ENCODE data around the gene CREB5. TPM values are rescaled to one million over a fixed set of nuclear protein-coding genes. Genes with fewer than 3 reads are reported as not detected.

CREB5 gene
- total and polyA plus RNA-seq, 2 experiments from 2014 or later: 2.4 to 4.4 TPM

DNA sequence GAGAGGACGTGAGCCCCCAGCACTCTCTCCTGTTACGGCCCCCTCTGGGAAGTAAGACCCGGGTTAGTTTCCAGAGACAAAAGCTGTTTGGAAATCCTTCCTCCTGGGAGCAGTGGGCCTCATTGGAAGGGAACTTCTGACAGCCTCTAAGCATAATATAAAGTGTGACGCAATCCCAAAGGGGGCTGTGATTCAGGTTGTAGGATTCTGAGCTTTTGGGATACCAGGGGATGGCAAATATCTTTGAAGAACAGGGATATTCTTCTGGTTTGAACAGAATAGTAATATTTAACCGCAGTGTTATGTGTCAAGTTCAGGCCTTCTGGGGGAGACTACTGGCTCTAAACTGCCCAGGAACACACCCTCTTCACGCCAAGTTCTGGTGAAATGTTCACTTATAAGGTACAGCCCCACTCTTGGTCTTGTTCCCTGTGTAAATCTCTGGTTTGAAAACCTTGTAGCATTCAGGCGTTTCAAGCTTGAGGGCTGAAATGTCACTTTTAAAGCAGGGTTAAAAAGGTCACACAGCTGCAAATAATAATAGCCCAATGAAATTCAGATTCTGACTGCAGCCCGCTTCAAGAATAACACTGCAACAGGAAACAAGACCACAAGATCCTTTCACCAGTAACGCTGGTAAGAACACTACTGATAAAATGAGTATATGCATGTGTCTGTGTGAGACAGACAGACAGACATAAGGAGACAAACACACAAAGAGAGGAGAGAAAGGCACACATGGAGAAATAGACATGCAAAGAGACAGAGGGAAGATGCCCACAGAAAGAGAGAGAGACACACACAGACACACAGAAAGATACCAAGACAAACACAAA, 69.0 kb downstream of the CREB5 start (continued):
- TF ChIP-seq, protein P1, sequence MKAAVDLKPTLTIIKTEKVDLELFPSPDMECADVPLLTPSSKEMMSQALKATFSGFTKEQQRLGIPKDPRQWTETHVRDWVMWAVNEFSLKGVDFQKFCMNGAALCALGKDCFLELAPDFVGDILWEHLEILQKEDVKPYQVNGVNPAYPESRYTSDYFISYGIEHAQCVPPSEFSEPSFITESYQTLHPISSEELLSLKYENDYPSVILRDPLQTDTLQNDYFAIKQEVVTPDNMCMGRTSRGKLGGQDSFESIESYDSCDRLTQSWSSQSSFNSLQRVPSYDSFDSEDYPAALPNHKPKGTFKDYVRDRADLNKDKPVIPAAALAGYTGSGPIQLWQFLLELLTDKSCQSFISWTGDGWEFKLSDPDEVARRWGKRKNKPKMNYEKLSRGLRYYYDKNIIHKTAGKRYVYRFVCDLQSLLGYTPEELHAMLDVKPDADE (IDR thresholded peaks at IDR 0.05): no peak

DNA sequence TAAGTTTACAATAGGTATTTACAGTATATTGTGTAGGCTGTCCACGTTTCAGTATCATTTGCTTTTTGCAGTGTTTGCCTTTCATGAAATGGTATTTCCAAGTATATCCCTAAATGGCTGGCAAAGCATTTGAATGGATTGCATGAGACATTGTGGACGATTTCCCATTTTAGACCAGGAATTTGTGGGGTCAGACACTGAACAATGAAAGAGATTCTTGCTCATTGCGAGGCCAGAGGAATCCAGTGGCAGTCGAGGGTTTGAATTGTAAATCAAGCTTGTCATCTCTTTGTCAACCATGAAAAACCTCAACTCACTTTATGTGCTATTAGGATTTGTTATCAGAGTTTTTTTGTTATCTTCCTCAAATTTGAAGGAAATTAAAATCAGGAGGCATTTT, 70.8 kb downstream of the CREB5 start:
- Mint-ChIP-seq H3K36me3 (ENCODE audit: low read depth) (no peaks in the 10 kb centered on the region), H3K4me1 (peaks cover 59% of the 10 kb centered on the region), H3K4me3 (no peak overlapping the region), H3K9me3 (no peaks in the 10 kb centered on the region), H3K27ac (no peak overlapping the region), H3K27me3 (ENCODE audit: insufficient read depth, low read depth, poor library complexity) (peaks cover 4% of the 10 kb centered on the region)
- Histone ChIP-seq H3K4me1 (ENCODE audit: insufficient read depth) (peaks cover 49% of the 10 kb centered on the region), H4K20me1 (replicated peaks; ENCODE audit: insufficient read depth) (no peaks in the 10 kb centered on the region), H2AFZ (no peak overlapping the region), H3K9me2 (ENCODE audit: insufficient read depth) (no peaks in the 10 kb centered on the region), H3K27me3 (ENCODE audit: insufficient read depth) (no peaks in the 10 kb centered on the region), H3K4me2 (0 out of 2 replicates have a peak overlapping the region, but pooled peaks have one; percentile 61), H3K79me2 (replicated peaks; ENCODE audit: insufficient read depth) (no peaks in the 10 kb centered on the region), H3K4me3 (no peak overlapping the region), H3K36me3 (ENCODE audit: insufficient read depth) (no peaks in the 10 kb centered on the region), H3F3A (replicated peaks; ENCODE audit: low read depth) (no peaks in the 10 kb centered on the region), H3K27ac (ENCODE audit: low read depth) (no peak overlapping the region)
- DNase-seq (ENCODE audit: low spot score): peak; percentile 41
- ATAC-seq: no peak; the same call in 2 of the 3 replicates
- TF ChIP-seq POLR2AphosphoS5 (IDR thresholded peaks at IDR 0.05; ENCODE audit: low read depth) (no peak), ZNF114 (CRISPR knock-in tag; IDR thresholded peaks at IDR 0.05) (no peak), EZH2phosphoT487 (IDR thresholded peaks at IDR 0.05; ENCODE audit: unreplicated experiment) (no peak), EZH2 (IDR thresholded peaks at IDR 0.05; ENCODE audit: low read depth, unreplicated experiment) (no peak), STAT1 (IDR thresholded peaks at IDR 0.05; ENCODE audit: unreplicated experiment) (no peak)
- TF ChIP-seq, protein P2, sequence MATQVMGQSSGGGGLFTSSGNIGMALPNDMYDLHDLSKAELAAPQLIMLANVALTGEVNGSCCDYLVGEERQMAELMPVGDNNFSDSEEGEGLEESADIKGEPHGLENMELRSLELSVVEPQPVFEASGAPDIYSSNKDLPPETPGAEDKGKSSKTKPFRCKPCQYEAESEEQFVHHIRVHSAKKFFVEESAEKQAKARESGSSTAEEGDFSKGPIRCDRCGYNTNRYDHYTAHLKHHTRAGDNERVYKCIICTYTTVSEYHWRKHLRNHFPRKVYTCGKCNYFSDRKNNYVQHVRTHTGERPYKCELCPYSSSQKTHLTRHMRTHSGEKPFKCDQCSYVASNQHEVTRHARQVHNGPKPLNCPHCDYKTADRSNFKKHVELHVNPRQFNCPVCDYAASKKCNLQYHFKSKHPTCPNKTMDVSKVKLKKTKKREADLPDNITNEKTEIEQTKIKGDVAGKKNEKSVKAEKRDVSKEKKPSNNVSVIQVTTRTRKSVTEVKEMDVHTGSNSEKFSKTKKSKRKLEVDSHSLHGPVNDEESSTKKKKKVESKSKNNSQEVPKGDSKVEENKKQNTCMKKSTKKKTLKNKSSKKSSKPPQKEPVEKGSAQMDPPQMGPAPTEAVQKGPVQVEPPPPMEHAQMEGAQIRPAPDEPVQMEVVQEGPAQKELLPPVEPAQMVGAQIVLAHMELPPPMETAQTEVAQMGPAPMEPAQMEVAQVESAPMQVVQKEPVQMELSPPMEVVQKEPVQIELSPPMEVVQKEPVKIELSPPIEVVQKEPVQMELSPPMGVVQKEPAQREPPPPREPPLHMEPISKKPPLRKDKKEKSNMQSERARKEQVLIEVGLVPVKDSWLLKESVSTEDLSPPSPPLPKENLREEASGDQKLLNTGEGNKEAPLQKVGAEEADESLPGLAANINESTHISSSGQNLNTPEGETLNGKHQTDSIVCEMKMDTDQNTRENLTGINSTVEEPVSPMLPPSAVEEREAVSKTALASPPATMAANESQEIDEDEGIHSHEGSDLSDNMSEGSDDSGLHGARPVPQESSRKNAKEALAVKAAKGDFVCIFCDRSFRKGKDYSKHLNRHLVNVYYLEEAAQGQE (IDR thresholded peaks at IDR 0.05; ENCODE audit: unreplicated experiment): no peak
- TF ChIP-seq, protein P1 (IDR thresholded peaks at IDR 0.05): no peak
- TF ChIP-seq, protein P3, sequence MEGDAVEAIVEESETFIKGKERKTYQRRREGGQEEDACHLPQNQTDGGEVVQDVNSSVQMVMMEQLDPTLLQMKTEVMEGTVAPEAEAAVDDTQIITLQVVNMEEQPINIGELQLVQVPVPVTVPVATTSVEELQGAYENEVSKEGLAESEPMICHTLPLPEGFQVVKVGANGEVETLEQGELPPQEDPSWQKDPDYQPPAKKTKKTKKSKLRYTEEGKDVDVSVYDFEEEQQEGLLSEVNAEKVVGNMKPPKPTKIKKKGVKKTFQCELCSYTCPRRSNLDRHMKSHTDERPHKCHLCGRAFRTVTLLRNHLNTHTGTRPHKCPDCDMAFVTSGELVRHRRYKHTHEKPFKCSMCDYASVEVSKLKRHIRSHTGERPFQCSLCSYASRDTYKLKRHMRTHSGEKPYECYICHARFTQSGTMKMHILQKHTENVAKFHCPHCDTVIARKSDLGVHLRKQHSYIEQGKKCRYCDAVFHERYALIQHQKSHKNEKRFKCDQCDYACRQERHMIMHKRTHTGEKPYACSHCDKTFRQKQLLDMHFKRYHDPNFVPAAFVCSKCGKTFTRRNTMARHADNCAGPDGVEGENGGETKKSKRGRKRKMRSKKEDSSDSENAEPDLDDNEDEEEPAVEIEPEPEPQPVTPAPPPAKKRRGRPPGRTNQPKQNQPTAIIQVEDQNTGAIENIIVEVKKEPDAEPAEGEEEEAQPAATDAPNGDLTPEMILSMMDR (conservative IDR thresholded peaks at IDR 0.05; ENCODE audit: low read depth in 2 of 2): no peak
- TF ChIP-seq, protein P4, sequence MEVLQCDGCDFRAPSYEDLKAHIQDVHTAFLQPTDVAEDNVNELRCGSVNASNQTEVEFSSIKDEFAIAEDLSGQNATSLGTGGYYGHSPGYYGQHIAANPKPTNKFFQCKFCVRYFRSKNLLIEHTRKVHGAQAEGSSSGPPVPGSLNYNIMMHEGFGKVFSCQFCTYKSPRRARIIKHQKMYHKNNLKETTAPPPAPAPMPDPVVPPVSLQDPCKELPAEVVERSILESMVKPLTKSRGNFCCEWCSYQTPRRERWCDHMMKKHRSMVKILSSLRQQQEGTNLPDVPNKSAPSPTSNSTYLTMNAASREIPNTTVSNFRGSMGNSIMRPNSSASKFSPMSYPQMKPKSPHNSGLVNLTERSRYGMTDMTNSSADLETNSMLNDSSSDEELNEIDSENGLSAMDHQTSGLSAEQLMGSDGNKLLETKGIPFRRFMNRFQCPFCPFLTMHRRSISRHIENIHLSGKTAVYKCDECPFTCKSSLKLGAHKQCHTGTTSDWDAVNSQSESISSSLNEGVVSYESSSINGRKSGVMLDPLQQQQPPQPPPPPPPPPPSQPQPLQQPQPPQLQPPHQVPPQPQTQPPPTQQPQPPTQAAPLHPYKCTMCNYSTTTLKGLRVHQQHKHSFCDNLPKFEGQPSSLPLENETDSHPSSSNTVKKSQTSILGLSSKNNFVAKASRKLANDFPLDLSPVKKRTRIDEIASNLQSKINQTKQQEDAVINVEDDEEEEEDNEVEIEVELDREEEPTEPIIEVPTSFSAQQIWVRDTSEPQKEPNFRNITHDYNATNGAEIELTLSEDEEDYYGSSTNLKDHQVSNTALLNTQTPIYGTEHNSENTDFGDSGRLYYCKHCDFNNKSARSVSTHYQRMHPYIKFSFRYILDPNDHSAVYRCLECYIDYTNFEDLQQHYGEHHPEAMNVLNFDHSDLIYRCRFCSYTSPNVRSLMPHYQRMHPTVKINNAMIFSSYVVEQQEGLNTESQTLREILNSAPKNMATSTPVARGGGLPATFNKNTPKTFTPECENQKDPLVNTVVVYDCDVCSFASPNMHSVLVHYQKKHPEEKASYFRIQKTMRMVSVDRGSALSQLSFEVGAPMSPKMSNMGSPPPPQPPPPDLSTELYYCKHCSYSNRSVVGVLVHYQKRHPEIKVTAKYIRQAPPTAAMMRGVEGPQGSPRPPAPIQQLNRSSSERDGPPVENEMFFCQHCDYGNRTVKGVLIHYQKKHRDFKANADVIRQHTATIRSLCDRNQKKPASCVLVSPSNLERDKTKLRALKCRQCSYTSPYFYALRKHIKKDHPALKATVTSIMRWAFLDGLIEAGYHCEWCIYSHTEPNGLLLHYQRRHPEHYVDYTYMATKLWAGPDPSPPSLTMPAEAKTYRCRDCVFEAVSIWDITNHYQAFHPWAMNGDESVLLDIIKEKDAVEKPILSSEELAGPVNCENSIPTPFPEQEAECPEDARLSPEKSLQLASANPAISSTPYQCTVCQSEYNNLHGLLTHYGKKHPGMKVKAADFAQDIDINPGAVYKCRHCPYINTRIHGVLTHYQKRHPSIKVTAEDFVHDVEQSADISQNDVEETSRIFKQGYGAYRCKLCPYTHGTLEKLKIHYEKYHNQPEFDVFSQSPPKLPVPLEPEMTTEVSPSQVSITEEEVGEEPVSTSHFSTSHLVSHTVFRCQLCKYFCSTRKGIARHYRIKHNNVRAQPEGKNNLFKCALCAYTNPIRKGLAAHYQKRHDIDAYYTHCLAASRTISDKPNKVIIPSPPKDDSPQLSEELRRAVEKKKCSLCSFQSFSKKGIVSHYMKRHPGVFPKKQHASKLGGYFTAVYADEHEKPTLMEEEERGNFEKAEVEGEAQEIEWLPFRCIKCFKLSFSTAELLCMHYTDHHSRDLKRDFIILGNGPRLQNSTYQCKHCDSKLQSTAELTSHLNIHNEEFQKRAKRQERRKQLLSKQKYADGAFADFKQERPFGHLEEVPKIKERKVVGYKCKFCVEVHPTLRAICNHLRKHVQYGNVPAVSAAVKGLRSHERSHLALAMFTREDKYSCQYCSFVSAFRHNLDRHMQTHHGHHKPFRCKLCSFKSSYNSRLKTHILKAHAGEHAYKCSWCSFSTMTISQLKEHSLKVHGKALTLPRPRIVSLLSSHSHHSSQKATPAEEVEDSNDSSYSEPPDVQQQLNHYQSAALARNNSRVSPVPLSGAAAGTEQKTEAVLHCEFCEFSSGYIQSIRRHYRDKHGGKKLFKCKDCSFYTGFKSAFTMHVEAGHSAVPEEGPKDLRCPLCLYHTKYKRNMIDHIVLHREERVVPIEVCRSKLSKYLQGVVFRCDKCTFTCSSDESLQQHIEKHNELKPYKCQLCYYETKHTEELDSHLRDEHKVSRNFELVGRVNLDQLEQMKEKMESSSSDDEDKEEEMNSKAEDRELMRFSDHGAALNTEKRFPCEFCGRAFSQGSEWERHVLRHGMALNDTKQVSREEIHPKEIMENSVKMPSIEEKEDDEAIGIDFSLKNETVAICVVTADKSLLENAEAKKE (CRISPR knock-in tag; IDR thresholded peaks at IDR 0.05): no peak
